HuH-7.5 (cell line): Measurements from ENCODE around the gene CAVIN4.

Source experiments
- DNase-seq: peaks from one replicate; pipeline ENCODE4 v3.0.0; 2011; ENCODE audit warnings: low spot score

CAVIN4 gene, protein sequence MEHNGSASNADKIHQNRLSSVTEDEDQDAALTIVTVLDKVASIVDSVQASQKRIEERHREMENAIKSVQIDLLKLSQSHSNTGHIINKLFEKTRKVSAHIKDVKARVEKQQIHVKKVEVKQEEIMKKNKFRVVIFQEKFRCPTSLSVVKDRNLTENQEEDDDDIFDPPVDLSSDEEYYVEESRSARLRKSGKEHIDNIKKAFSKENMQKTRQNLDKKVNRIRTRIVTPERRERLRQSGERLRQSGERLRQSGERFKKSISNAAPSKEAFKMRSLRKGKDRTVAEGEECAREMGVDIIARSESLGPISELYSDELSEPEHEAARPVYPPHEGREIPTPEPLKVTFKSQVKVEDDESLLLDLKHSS

DNA sequence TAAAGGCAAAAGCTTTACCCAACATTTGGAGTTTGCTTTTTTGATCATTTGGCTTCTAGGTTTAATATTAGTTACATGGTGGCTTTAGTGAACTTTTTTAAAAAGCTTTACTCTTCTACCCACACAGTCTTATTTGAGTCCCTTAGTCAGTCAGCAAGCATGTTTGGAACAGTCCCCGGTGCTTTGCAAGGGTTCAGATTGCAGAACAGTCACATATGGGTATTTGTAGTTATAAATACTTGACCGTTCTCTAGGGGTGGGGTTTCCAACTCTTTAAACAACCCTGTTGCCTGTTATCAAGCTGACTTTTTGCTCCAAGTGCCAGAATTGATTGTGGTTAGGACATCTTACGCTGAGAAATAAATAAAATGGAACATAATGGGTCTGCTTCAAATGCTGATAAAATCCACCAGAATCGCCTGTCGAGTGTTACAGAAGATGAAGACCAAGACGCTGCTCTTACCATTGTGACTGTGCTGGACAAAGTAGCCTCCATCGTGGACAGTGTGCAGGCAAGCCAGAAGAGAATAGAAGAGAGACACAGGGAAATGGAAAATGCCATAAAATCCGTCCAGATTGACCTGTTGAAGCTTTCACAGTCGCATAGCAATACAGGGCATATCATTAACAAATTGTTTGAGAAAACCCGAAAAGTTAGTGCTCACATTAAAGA is at the start of gene CAVIN4:
CAVIN4 (plus strand) TSS at position 304 of the 673 bp plus-strand sequence; CDS start at position 369, 65 bp downstream.
- no peak for DNase-seq

DNA sequence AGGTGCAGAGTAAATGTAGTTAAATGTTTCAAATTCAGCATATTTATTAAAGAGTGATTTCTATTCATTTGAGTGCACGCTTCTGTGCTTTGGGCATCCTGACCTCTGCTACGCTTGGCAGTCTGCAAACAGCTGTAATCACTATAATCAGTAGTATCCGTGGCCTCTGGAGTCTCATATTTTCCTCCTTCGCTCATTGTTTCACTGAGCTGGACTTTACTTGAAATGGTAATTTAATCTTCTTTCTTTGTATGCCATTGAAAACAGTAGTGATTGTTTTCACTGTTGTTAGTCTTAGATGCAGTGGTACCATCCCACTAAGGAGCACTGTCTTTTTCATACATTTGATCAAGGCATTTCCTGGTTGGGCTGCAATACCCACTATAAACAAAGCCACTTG is 43.5 kb upstream of the CAVIN4 start:
- DNase-seq: no peak

DNA sequence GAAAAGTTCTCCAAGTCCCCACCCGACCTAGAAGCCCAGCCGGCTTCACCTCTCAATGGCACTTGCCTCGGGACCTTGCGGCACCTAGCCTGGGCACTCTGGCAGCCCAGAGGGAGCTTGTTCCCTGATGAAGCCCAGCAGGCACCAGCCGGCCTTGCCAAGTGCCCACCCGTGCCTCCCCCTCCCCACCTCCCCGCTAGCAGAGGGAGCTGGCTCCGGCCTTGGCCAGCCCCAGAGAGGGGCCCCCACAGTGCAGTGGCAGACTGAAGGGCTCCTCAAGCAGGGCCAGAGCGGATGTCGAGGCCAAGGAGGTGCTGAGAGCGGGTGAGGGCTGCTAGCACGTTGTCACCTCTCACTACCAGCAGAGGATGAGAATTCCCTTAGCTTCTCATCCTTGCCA is 37.6 kb upstream of the CAVIN4 start:
- DNase-seq: no peak

DNA sequence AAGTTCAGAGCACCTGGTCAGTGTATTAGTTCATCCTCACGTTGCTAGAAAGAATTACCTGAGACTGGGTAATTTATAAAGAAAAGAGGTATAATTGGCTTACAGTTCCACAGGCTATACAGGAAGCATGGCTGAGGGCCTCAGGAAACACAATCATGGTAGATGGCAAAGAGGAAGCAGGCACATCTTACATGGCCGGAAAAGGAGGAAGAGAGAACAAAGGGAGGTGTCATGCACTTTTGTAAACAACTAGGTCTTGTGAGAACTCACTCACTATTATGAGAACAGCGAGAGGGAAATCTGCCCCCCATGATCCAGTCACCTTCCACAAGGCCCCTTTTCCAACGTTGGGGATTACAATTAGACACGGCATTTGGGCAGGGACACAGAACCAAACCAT is 28.8 kb upstream of the CAVIN4 start:
- no peak for DNase-seq

DNA sequence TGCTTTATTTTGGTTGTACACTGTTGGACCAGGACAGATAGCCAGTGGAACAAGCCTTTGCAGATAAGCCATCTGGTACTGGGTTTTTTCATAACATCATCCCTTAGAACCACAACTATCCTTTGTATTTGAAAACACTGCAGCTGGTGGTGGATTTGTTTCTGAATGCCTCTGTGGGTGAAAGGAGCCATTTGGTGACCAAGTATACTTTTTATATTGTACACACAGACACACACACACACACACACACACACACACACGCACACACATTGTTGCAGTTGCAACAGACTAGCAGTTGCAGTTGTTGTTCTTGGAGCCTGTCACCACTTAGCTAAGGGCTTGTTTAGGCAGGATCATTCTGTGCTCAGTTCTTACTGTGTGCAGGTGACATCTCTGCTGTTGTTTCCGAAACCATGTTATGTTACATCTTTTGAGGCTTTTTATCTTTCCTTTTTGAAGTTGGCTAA is 22.9 kb upstream of the CAVIN4 start:
- no peak for DNase-seq

DNA sequence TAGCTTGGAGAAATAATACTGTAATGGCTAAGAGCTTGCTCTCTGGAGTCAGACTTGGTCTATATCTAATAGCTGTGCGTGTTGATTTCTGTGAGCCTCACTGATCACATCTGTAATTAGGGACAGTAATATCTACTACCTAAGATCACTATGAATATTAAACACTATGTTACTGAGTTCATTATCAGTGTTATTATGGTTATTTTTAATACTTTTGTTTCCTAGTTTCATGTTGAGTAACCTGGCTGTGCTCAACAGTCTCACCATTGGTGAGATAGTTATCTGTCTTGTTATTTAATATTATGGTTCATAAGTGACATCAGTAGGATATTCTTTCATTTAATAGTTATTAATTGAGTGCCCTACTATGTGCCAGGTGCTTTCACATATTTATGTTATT is 22.4 kb upstream of the CAVIN4 start:
- no peak for DNase-seq

DNA sequence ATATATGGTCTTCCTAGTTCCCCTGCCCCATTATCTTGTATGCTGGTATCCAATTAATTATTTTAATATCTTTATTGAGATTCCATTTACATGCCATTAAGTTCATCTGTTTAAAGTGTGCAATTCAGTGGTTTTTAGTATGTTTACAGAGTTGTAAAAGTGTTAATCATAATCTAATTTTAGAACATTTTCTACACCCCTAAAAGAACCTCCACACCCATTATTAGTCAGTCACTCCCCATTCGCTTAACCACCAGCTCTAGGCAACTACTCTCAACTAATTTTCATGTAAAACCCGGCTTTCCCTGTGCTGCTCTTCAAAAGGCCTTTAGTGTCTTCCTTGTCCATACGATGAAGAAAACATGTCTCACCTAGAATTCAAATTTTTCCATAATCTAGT is 20.8 kb upstream of the CAVIN4 start:
- no peak for DNase-seq

DNA sequence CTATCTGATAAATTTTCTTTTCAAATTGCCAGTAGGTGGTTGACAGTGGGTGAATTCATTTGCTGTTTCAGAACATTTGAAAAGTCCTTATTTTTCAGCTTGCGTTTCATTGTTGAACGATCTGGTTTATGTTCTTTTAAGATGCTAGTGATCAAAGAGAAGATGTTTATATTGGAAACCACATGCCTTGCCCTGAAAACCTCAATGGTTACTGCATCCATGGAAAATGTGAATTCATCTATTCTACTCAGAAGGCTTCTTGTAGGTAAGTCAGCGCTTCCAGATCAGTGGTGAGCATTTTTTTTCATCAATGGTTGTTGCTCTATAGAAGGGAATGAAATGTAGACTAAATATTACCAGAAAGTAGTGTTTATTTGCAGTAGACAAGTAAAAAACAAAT is 16.6 kb upstream of the CAVIN4 start:
- no peak for DNase-seq

DNA sequence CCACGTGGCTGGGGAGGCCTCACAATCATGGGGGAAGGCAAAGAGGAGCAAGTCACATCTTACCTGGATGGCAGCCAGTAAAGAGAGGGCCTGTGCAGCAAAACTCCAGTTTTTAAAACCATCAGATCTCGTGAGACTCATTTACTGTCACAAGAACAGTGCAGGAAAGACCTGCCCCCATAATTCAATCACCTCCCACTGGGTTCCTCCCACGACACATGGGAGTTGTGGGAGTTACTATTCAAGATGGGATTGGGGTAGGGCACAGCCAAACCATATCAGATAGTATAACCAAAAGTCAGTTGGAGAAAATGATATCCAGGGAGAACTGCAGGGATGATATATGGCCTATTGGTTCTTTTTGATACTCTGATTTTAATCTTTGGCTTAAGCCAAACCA is 10.0 kb upstream of the CAVIN4 start:
- DNase-seq: no peak

DNA sequence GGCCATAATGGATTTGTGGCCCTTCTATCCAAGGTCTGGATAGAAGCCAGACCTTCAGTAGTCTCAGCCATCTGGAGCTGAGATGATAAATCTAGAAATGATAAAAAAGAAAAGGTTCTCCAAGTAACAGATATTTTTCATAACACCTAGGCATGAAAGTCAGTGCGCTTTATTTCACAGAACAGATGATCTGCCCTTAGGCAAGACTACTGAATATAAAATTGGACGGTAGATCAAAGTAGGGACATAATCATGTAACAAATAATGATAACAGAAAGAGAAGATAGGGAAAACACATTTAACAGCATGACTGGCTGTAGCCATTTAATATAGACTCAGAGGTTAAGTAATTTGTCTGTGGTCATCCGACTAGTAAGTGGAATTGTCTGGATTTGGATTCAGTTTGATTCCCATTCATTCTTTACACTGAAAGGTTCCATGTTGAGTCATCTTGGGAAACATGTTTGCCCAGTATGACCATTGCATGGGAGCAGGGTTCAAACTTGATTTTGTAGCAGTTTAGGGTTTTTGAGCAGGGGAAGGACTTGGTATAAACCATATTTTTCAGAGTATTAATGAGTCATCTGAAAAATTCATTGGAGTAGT is 4.1 kb upstream of the CAVIN4 start:
- no peak for DNase-seq

DNA sequence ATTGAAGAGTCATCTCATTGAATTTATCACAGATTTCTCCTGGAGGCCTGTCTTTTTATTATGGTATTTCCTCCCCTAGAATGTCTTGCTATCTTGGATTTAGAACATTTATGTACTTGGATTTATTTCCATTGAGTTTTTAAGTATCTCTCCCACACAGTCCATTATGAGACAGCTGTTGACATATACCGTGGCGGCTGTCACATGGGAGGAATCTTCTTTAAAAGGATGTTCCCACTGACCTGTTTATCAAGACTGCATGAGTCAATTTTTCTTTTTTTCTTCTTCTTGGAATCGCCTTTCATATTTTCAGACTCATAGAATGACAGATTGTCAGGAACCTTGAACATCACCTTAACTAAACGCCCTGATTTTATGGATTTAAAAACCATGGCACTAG is 2.9 kb upstream of the CAVIN4 start:
- DNase-seq: no peak

DNA sequence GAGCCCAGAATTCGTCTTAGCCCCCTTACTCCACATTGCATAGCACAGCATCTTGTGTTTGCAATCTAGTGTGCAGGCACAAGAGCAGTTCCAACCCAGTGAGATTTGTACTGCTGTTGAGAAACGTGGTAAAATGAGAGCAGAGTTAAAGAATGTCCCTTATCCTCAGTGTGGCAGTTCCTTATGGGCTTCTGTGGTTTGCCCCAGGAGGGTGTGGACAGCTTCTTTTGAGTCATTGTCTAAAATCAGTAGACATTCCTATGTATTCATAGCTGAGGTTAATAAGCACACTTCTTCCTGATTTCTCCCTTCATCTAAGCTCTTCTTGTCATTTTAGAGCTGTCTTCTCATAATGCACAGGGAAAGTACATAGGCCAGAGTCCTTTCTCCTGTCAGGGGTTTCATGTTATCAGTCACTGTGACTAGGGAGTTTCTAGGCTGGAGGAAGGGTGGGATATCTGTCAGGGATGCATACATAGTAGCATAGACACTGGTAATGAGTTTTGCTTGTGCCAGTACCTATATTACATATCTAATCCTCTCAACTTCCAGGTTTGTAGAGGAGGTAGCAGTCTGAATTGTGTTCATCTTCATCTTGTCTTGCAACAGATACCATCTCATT is 2.0 kb upstream of the CAVIN4 start:
- no peak for DNase-seq

DNA sequence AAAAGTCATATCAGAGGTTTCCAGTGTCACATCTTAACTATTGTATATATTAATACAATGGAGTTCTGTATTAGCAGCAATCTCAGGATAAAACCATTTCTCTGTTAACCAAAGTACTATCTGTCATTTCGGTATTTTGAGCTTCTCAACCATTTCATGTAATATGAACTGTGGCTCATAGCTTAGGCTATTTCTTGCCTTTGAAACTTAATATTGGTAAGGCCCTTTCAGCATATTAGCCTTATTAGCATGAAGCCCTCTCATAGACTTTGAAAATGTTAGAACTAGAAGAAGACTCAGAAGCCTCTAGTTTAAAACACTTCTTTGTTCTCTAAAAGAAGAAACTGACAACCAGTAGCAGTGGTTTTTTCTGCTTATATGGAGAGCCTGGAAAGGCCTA is 731 bp downstream of the CAVIN4 start:
- no peak for DNase-seq

DNA sequence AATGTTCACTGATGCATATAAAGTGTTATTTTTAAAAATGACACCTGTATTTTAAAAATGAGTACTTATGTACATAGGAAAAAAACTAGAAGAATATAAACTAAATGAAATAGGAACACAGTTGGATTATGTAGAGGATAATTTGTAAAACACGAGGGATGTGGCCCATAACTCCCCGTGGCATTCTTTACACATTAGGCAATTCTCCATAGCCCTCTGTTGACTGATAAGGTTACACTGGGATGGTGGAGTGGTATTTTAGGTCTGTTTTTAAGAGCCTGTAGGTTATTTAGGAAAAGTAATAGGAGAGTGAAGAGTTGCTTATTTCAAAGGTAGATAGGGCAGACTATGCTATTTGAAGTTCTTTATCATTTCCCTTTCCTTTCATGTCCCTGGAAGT is 1.8 kb downstream of the CAVIN4 start:
- no peak for DNase-seq

DNA sequence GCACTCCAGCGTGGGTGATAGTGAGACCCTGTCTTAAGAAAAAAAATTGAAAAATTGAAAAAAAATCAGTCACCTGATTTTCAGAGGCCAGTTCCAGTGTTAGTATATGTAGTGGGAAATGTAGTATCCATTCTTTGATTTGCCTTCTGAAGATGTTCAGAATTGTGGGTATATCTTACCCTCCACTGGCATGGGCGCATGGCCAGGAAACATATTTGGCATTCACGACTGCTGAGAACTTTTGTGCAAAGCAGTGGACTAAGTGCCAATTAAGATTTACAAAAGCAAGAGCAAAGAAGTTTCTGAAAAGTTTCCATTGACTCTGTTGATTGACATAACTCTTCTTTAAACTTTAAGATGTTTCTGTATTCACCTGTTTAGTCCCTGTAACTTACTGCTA is 2.4 kb downstream of the CAVIN4 start:
- DNase-seq: no peak

DNA sequence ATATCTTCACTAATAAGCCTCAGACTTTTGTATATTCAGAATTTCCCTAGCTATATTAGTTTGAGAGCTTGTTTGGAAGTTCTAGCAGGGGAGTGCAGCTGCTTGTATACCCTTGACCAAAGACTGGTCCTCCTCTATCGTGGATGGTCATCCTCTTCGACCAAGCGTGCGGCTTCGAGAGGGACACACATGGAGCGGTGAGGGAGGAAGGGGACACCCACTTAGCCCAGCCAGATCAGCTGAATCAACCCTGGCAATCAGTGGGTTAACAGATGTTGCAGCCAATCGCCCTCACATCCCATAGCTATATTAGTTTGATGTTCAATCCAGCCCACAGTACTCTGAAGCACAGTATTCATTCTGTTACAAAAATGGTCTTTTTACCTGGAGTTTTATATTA is 3.2 kb downstream of the CAVIN4 start:
- DNase-seq: no peak

DNA sequence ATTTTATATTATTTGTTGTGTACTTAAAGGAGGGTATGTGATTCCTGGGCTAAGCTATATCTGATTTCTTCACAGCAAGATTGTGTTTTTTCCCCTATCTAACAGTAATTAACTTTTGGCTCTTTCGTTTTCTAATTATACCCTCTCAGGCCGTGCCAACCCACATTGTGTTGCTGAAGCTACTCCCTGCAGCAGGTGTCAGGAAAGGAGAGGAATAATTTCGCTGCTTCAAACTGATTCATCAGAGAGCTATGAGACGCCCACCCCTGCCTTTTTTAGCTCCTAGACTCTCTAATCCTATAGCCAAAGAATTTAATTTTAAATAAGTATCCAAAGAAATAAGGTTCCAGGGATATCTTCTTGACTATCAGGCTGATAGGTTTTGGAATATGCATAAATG is 3.8 kb downstream of the CAVIN4 start:
- DNase-seq: no peak

DNA sequence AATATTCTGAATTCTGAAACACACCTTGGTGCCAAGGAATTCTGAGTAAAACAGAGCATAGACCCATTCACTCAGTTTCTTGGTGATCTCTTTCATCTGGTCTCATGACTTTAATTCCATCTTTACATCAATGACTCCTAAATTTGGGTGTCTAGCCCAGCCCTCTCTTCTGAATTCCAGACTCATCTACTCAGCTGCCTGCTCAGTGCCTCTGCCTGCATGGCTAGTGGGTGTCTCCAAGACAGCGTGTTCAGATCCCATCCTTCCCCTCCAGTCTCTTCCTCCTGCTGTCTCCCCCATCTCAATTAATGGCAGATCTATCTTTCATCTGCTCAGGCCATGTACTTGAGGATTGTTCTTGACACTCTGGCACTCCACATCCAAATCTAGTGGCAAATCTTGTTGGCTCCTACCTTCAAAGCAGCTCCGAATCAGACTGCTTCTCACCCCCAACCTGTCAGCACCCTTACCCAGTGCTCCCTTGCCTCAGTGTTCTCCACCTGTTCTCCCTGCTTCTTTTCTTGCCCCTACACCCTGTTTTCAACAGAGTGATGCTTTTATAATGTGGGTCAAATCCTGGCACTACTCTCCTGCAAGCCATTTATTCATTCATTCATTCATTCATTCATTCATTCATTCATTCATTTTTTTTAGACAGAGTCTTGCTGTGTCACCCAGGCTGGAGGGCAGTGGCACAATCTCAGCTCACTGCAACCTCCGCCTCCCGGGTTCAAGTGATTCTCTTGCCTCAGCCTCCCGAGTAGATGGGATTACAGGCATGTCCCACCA is 5.3 kb downstream of the CAVIN4 start:
- DNase-seq: no peak

DNA sequence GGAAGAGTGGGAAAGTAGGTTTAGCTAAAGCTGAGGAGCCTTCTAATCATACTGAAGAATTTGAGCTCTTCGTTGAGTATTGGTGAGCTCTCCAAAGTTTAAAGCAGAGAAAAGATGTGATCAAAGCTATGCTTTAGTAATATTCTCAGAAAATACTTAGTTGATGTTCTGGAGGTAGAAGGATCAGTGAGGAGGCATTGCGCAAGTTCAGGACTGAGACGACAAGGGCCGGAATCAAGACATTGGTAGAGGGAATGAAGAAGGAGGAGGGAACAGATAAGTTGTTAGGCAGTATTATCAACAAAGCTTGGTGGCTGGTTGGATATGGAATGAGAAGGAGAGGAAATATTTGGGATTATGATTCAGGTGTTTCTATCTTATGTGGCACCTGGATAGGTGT is 7.1 kb downstream of the CAVIN4 start:
- DNase-seq: no peak

DNA sequence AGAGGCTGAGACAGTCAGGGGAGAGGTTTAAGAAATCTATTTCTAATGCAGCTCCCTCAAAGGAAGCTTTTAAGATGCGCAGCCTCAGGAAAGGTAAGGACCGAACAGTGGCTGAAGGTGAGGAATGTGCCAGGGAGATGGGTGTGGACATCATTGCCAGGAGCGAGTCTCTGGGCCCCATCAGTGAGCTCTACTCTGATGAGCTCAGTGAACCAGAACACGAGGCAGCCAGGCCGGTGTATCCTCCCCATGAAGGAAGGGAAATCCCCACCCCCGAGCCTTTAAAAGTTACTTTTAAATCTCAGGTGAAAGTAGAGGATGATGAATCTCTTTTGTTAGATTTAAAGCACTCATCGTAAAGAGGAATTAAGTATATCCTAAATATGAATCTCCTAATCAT is 8.2 kb downstream of the CAVIN4 start:
- no peak for DNase-seq

DNA sequence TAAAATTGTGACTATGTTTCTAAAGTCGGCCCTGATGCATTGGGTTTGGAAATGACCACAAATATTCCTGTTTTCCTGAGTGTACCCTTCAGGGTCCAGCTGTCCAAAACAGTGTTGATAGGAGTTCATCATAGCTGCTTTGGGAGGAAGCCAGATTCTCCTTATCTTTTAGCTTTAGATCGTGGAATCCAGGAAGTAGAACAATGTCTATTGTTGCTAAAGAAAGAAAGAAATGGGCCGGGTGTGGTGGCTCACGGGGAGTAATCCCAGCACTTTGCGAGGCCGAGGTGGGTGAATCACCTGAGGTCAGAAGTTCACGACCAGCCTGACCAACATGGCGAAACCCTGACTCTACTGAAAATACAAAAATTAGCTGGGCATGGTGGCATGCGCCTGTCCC is 9.5 kb downstream of the CAVIN4 start:
- no peak for DNase-seq

DNA sequence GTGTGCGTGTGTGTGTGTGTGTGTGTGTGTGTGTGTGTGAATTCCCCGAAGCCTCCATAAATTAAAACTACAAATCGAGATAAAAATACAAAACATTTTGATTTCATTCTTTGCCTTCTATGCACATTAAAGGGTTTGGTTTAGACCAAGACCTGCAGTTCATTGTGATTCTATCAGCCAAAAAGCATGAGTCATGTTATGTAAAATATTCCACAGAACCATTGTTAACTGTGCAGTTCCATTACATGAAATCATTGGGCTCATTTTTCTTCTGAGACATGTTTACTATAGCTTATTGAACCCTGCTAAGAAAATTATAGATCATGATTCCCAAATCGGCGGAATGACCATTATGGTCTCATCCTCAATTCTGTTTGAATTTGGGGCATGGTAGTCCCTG is 11.7 kb downstream of the CAVIN4 start:
- no peak for DNase-seq
